ENCODE results near the gene REST.

Gene REST

DNA sequence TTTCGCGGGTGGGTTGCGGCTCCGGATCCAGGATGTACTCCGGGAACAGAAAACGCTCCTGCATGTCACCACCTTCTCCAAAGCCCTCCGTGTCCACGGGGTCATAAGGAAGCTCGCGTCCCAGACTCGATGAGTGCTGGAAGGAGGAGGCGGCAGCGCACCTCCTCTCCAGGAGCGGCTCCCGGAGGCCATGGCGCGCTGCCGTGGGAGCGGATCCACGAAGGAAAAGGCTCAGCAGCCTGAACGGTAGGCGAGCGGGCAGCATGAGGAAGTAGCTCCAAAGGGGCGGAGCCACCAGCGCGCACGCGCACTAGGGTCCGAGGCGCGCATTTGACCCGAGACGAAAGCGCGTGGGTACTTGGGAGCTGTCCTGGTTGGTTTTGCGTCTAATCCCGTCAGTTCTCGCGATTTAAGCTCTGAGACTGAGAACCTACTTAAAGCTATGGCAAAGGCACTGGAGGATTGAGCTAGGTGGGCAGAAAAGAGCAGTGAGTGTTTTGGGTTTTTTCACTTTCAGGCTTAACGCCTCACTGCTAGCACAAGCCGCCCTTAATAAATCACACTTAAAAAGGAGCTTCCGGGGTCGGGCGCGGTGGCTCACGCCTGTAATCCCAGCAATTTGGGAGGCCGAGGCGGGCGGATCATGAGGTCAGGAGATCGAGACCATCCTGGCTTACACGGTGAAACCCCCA, 69.8 kb downstream of the REST start, which contains the start of gene NOA1:
Gene NOA1 (minus strand): TSS at position 286 of the 692 bp plus-strand sequence. CDS start 21 bp downstream, at position 265.
- peak; percentile 94 for DNase-seq (ENCODE audit: low spot score)

- DNase-seq (ENCODE audit: low spot score) = peak; percentile 90
Measured at GRCh38 chr4:56978750-56979303, 71.1 kb downstream of the REST start, which contains the start of gene POLR2B. TSS of gene POLR2B (plus strand) at chr4:56978896. CDS start at chr4:56978986, 90 bp downstream.

- DNase-seq (ENCODE audit: low spot score) = no peak
Measured at GRCh38 chr4:56979421-56980072, 71.8 kb downstream of the REST start.

GRCh38 chr4:56981795-56982201, 74.1 kb downstream of the REST start:
- peak; percentile 35 for DNase-seq (ENCODE audit: low spot score)

GRCh38 chr4:56986192-56986591, 78.5 kb downstream of the REST start:
- no peak for DNase-seq (ENCODE audit: low spot score)

- DNase-seq (ENCODE audit: low spot score) = no peak
Measured at GRCh38 chr4:56986952-56987351, 79.3 kb downstream of the REST start.

DNA sequence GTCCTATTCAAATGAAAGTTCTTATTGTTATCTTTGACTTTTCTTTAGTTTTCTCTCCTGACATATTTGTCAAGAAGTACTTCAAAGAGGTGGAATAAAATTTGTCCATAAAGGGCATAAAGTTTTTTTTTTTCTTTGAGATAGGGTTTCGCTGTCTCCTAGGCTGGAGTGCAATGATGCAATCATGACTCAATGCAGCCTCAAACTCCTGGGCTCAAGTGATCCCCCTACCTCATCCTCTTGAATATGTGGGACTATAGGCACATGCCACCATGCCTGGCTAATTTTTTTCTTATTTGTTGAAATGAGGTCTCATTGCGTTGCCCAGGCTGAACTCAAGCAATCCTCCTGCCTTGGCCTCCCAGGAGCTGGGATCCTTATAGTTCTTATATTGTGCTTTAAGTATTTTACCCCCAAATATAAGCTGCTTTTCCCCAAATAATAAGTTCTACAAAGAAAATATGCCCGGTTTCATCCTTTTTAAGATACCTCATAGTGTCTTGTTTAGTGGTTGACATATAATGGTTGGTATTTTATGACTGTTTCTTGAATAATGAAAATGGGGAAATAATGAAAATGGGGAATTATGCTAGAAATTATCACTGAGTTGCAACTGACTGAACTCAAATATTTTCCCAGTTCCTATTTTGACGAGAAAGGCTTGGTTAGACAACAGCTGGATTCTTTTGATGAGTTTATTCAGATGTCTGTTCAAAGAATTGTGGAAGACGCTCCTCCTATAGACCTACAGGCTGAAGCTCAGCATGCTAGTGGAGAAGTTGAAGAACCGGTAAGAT, 82.6 kb downstream of the REST start:
- DNase-seq (ENCODE audit: low spot score) = no peak

DNA sequence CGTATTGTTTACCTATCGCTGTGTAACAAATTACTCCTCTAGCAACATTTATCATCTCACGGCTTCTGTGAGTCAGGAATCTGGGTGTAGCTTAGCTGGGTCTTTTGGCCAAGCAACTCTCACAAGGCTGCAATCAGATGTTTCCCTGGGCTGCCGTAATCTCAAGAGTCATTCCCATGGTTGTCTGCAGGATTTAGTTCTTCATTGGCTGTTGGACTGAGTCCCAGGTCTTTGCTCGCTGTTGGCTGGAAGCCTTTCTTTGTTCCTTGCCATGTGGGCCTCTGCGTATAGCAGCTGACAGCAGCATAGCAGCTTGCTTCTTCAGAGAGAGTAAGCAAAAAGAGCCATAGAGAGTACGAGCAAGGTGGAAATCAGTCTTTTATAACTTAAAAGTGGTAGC, 87.8 kb downstream of the REST start:
- no peak for DNase-seq (ENCODE audit: low spot score)

DNA sequence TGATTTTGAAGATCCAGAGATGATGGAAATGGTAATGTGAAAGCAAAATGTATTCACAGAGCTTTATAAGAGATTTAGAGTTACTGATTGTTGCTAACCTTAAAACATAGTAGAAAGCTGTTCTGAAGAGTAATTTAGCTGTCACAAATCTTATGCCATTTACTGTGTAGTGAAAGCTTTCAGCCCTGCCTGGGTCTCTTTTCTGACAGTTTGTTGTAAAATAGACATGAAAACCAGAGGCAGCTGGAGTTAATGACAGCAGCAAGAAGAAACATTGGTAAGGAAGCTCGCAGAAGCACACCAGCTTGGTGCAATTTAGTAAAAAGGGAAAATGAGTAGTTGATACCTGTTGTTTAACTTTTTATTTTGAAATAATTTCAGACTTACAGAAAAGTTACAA, 92.1 kb downstream of the REST start:
- no peak for DNase-seq (ENCODE audit: low spot score)

- no peak for DNase-seq (ENCODE audit: low spot score)
Measured at GRCh38 chr4:57013543-57014120, 105.9 kb downstream of the REST start.

Measured in hepatic stellate cell (primary cell).